ENCODE results near the gene THADA. TPM values are rescaled to one million over a fixed set of nuclear protein-coding genes. Genes with fewer than 3 reads are reported as not detected.
A peak's percentile ranks its signal among the peaks of the same experiment; 100 is the strongest.

THADA gene
- total and polyA plus RNA-seq, 12 donors = 7.5 to 18.0 (median 15.2) TPM

DNA sequence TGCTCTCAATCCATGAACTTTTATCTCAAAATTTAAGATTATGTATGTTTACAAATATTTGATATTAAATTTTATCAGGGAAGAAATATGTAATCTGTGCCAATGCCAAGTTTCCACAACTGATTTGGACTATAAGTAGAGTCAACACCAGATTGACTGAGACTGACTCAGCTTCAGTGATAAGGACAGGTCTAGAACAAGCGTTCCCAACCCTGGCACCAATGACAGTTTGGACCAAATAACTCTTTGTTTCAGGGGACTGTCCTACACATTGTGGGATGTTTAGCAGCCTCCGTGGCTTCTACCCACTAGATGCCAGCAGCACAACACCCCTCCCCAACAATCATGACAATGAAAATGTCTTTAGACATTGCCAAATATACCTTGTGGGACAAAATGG, 165.3 kb downstream of the THADA start:
- ATAC-seq (peak in 3 of 8 donors; percentile 44 to 70 (median 58)), DNase-seq (no peak)
- no peak overlapping the region for H3K4me3 ChIP-seq
- intact Hi-C loops (cut with DNase I) = no loop called here
- H3K27ac ChIP-seq = peak overlapping the region in 1 of 10 donors; percentile 12
- TF ChIP-seq CTCF (IDR thresholded peaks at IDR 0.05) = no peak
- H3K27me3 ChIP-seq = no peaks in the 10 kb centered on the region
- no peaks in the 10 kb centered on the region for H3K9me3 ChIP-seq
- peaks cover 0 to 26% (median 20%) of the 10 kb centered on the region in 9 donors for H3K4me1 ChIP-seq
- H3K36me3 ChIP-seq = peaks cover 0 to 40% (median 0%) of the 10 kb centered on the region in 9 donors
- WGBS, 2 donors = 51 to 53% methylated on average over 2 of the region's 2 CpGs

DNA sequence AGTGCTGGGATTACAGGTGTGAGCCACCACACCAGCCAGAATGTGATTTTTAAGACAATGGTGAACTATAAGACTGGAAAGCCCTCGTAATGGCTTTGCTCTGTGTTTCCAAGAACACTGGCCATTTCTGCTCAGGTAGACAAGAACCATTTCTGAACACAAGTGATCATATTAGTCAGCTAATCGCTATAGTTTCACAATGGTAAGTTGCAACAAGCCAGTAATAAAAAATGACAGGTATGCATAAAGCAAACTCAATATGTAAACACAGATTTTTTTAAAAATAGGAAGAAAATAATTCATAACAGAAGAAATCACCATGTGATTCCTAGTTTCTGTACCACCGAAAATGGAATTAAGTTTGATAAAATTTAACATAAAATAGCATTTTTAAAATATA, 166.5 kb downstream of the THADA start:
- Histone ChIP-seq H3K36me3 (peaks cover 0 to 35% (median 0%) of the 10 kb centered on the region in 9 donors), H3K4me3 (no peak overlapping the region), H3K9me3 (no peaks in the 10 kb centered on the region), H3K27ac (no peak overlapping the region), H3K27me3 (no peaks in the 10 kb centered on the region), H3K4me1 (peaks cover 0 to 33% (median 20%) of the 10 kb centered on the region in 9 donors)
- ATAC-seq = no peak
- DNase-seq = no peak
- 97 to 99% methylated on average over 3 of the region's 3 CpGs for WGBS, 2 donors
- intact Hi-C loops (cut with DNase I) = no loop called here
- no peak for TF ChIP-seq CTCF (IDR thresholded peaks at IDR 0.05)

DNA sequence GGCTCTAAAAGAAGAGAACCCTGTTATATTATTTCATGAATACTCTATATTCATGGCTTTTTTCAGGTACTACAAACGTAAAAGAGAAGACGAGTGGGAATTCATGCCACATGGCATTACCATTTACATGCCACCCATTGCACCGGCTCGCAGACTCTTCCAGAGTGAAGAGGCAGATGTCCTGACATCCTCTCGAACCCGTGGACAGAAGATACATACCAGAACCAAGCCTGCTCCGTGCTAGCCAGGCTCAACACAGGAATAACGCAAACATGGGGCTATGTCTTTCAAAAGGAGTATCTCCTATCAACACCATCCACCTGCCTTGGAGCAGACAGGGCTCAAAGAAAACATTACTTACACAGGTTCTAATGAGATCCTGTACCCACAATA, 168.8 kb downstream of the THADA start:
- Histone ChIP-seq H3K27ac (peak overlapping the region in 6 of 10 donors; percentile 8 to 78 (median 39)), H3K9me3 (no peaks in the 10 kb centered on the region), H3K4me3 (no peak overlapping the region), H3K36me3 (peaks cover 0 to 35% (median 0%) of the 10 kb centered on the region in 9 donors), H3K27me3 (no peaks in the 10 kb centered on the region), H3K4me1 (peaks cover 0 to 40% (median 20%) of the 10 kb centered on the region in 9 donors)
- no peak for DNase-seq
- no peak for ATAC-seq
- intact Hi-C loops (cut with DNase I) = no loop called here
- WGBS, 2 donors = 91% methylated on average over 8 of the region's 8 CpGs
- TF ChIP-seq CTCF (IDR thresholded peaks at IDR 0.05) = no peak

DNA sequence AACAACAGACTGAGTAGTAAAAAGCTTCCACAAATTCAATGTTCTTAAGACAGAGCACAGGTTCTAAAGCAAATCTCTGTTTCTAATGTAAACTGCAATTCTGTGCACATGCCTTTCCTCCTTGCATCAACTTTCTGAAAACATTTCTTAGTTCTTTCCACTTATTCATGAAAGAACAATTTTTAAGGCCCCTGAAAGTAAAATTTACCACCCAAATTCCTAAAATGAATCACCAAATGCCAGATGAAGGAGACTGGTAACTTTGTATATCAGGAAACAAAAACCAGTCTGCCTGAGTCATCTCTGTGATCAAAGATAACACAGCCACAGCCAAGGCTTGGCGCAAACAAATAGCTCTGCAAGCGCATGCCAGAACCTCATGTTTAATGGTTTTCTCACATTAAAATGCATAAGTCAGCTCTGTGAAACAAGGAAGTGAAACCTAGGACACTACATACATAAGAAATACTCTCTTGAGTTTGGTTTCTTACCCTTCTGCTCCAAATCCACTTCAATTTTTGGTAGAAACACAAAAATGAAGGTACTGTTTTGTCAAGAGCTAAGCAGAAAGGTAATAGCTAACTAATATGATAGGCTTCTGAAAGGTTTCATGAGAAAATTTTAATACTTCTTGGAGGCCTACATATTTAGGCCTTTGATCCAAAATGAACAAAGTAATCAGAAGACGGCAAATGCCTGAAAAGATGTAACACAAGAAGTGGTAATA, 169.4 kb downstream of the THADA start:
- peaks cover 0 to 40% (median 20%) of the 10 kb centered on the region in 9 donors for H3K4me1 ChIP-seq
- 71 to 77% methylated on average over 3 of the region's 3 CpGs for WGBS, 2 donors
- H3K27ac ChIP-seq = peak overlapping the region in 6 of 10 donors; percentile 8 to 78 (median 39)
- TF ChIP-seq CTCF (IDR thresholded peaks at IDR 0.05) = no peak
- intact Hi-C loops (cut with DNase I) = no loop called here
- peaks cover 0 to 35% (median 0%) of the 10 kb centered on the region in 9 donors for H3K36me3 ChIP-seq
- H3K9me3 ChIP-seq = no peaks in the 10 kb centered on the region
- H3K4me3 ChIP-seq = no peak overlapping the region
- peak in 1 of 2 donors; percentile 41 for DNase-seq
- peak in 6 of 8 donors; percentile 61 to 78 (median 74) for ATAC-seq
- H3K27me3 ChIP-seq = no peaks in the 10 kb centered on the region

Data from heart right ventricle (tissue), 16 donors.